ENCODE results near the gene PIH1D1. TPM values are rescaled to one million over a fixed set of nuclear protein-coding genes. Genes with fewer than 3 reads are reported as not detected.

PIH1D1 gene
- total and polyA plus RNA-seq, 4 donors = 56.6 to 96.3 (median 76.5) TPM

GRCh38 chr19:49458567-49458903 is 6.9 kb upstream of the PIH1D1 start:
- DNase-seq (ENCODE audit: low read depth in 4 of 6, low spot score in 6 of 6) = no peak
- H3K9me3 ChIP-seq (ENCODE audit: control insufficient read depth, insufficient read depth, low read length) = no peaks in the 10 kb centered on the region
- H3K4me1 ChIP-seq (ENCODE audit: control insufficient read depth, insufficient read depth, low read length) = peaks cover 10% of the 10 kb centered on the region
- no peaks in the 10 kb centered on the region for H3K27me3 ChIP-seq (ENCODE audit: control insufficient read depth, insufficient read depth, low read length)
- 100% methylated on average over 1 of the region's 5 CpGs for WGBS (ENCODE audit: insufficient coverage)
- peaks cover 35% of the 10 kb centered on the region for H3K36me3 ChIP-seq (ENCODE audit: control insufficient read depth, insufficient read depth, low read length)
- no peak overlapping the region for H3K4me3 ChIP-seq (ENCODE audit: low read depth, low read length)
- H3K27ac ChIP-seq (ENCODE audit: low read depth, low read length) = no peak overlapping the region

- Histone ChIP-seq H3K9me3 (ENCODE audit: control insufficient read depth, insufficient read depth, low read length) (no peaks in the 10 kb centered on the region), H3K4me3 (ENCODE audit: low read depth, low read length) (no peak overlapping the region), H3K27ac (ENCODE audit: low read depth, low read length) (no peak overlapping the region), H3K27me3 (ENCODE audit: control insufficient read depth, insufficient read depth, low read length) (no peaks in the 10 kb centered on the region), H3K36me3 (ENCODE audit: control insufficient read depth, insufficient read depth, low read length) (peaks cover 20% of the 10 kb centered on the region), H3K4me1 (ENCODE audit: control insufficient read depth, insufficient read depth, low read length) (peaks cover 22% of the 10 kb centered on the region)
- WGBS (ENCODE audit: insufficient coverage) = 83% methylated on average over 3 of the region's 5 CpGs
- no peak for DNase-seq (ENCODE audit: low read depth in 4 of 6, low spot score in 6 of 6)
Measured at GRCh38 chr19:49456326-49456725, 4.7 kb upstream of the PIH1D1 start.

- peaks cover 26% of the 10 kb centered on the region for H3K4me1 ChIP-seq (ENCODE audit: control insufficient read depth, insufficient read depth, low read length)
- DNase-seq (ENCODE audit: low read depth in 4 of 6, low spot score in 6 of 6) = no peak
- H3K9me3 ChIP-seq (ENCODE audit: control insufficient read depth, insufficient read depth, low read length) = no peaks in the 10 kb centered on the region
- peaks cover 18% of the 10 kb centered on the region for H3K36me3 ChIP-seq (ENCODE audit: control insufficient read depth, insufficient read depth, low read length)
- H3K4me3 ChIP-seq (ENCODE audit: low read depth, low read length) = no peak overlapping the region
- 71% methylated on average over 1 of the region's 5 CpGs for WGBS (ENCODE audit: insufficient coverage)
- H3K27ac ChIP-seq (ENCODE audit: low read depth, low read length) = no peak overlapping the region
- no peaks in the 10 kb centered on the region for H3K27me3 ChIP-seq (ENCODE audit: control insufficient read depth, insufficient read depth, low read length)
Measured at GRCh38 chr19:49455773-49456172, 4.2 kb upstream of the PIH1D1 start.

GRCh38 chr19:49453757-49454240 is 2.2 kb upstream of the PIH1D1 start:
- no peak for DNase-seq (ENCODE audit: low read depth in 4 of 6, low spot score in 6 of 6)
- WGBS (ENCODE audit: insufficient coverage) = 57% methylated on average over 5 of the region's 10 CpGs

GRCh38 chr19:49453013-49453756 is 1.6 kb upstream of the PIH1D1 start, which contains the start of gene ALDH16A1:
ALDH16A1 (plus strand) TSS chr19:49453225; CDS start chr19:49453332, 107 bp downstream.
- Histone ChIP-seq H3K4me1 (ENCODE audit: control insufficient read depth, insufficient read depth, low read length) (peaks cover 36% of the 10 kb centered on the region), H3K4me3 (ENCODE audit: low read depth, low read length) (peak within 1 kb of the TSS; percentile 89), H3K36me3 (ENCODE audit: control insufficient read depth, insufficient read depth, low read length) (peaks cover 18% of the 10 kb centered on the region), H3K27me3 (ENCODE audit: control insufficient read depth, insufficient read depth, low read length) (no peaks in the 10 kb centered on the region), H3K27ac (ENCODE audit: low read depth, low read length) (peak within 1 kb of the TSS; percentile 100), H3K9me3 (ENCODE audit: control insufficient read depth, insufficient read depth, low read length) (no peaks in the 10 kb centered on the region)
- DNase-seq (ENCODE audit: low read depth in 4 of 6, low spot score in 6 of 6) = peak; percentile 93 to 99 (median 97)
- 0% methylated on average over 66 of the region's 66 CpGs for WGBS (ENCODE audit: insufficient coverage)

More at GRCh38 chr19:49453757-49454240, 2.2 kb upstream of the PIH1D1 start:
- peaks cover 36% of the 10 kb centered on the region for H3K4me1 ChIP-seq (ENCODE audit: control insufficient read depth, insufficient read depth, low read length)
- peaks cover 16% of the 10 kb centered on the region for H3K36me3 ChIP-seq (ENCODE audit: control insufficient read depth, insufficient read depth, low read length)
- H3K4me3 ChIP-seq (ENCODE audit: low read depth, low read length) = peak overlapping the region; percentile 89
- peak overlapping the region; percentile 100 for H3K27ac ChIP-seq (ENCODE audit: low read depth, low read length)
- no peaks in the 10 kb centered on the region for H3K27me3 ChIP-seq (ENCODE audit: control insufficient read depth, insufficient read depth, low read length)
- H3K9me3 ChIP-seq (ENCODE audit: control insufficient read depth, insufficient read depth, low read length) = no peaks in the 10 kb centered on the region

GRCh38 chr19:49450405-49450804 is 1.2 kb downstream of the PIH1D1 start:
- no peak for DNase-seq (ENCODE audit: low read depth in 4 of 6, low spot score in 6 of 6)
- Histone ChIP-seq H3K27me3 (ENCODE audit: control insufficient read depth, insufficient read depth, low read length) (no peaks in the 10 kb centered on the region), H3K27ac (ENCODE audit: low read depth, low read length) (no peak overlapping the region), H3K36me3 (ENCODE audit: control insufficient read depth, insufficient read depth, low read length) (peaks cover 41% of the 10 kb centered on the region), H3K4me1 (ENCODE audit: control insufficient read depth, insufficient read depth, low read length) (peaks cover 36% of the 10 kb centered on the region), H3K9me3 (ENCODE audit: control insufficient read depth, insufficient read depth, low read length) (no peaks in the 10 kb centered on the region), H3K4me3 (ENCODE audit: low read depth, low read length) (no peak overlapping the region)
- 93% methylated on average over 4 of the region's 7 CpGs for WGBS (ENCODE audit: insufficient coverage)

- Histone ChIP-seq H3K27ac (ENCODE audit: low read depth, low read length) (no peak overlapping the region), H3K9me3 (ENCODE audit: control insufficient read depth, insufficient read depth, low read length) (no peaks in the 10 kb centered on the region), H3K36me3 (ENCODE audit: control insufficient read depth, insufficient read depth, low read length) (peaks cover 42% of the 10 kb centered on the region), H3K27me3 (ENCODE audit: control insufficient read depth, insufficient read depth, low read length) (no peaks in the 10 kb centered on the region), H3K4me1 (ENCODE audit: control insufficient read depth, insufficient read depth, low read length) (peaks cover 29% of the 10 kb centered on the region), H3K4me3 (ENCODE audit: low read depth, low read length) (no peak overlapping the region)
- no peak for DNase-seq (ENCODE audit: low read depth in 4 of 6, low spot score in 6 of 6)
- 95% methylated on average over 4 of the region's 6 CpGs for WGBS (ENCODE audit: insufficient coverage)
Measured at GRCh38 chr19:49448432-49448786, 3.2 kb downstream of the PIH1D1 start.

GRCh38 chr19:49447485-49448431 is 3.9 kb downstream of the PIH1D1 start:
- H3K4me1 ChIP-seq (ENCODE audit: control insufficient read depth, insufficient read depth, low read length) = peaks cover 32% of the 10 kb centered on the region
- 53% methylated on average over 29 of the region's 32 CpGs for WGBS (ENCODE audit: insufficient coverage)
- H3K27ac ChIP-seq (ENCODE audit: low read depth, low read length) = no peak overlapping the region
- DNase-seq (ENCODE audit: low read depth in 4 of 6, low spot score in 6 of 6) = no peak
- H3K9me3 ChIP-seq (ENCODE audit: control insufficient read depth, insufficient read depth, low read length) = no peaks in the 10 kb centered on the region
- peaks cover 2% of the 10 kb centered on the region for H3K27me3 ChIP-seq (ENCODE audit: control insufficient read depth, insufficient read depth, low read length)
- peaks cover 42% of the 10 kb centered on the region for H3K36me3 ChIP-seq (ENCODE audit: control insufficient read depth, insufficient read depth, low read length)
- no peak overlapping the region for H3K4me3 ChIP-seq (ENCODE audit: low read depth, low read length)

- H3K36me3 ChIP-seq (ENCODE audit: control insufficient read depth, insufficient read depth, low read length) = peaks cover 42% of the 10 kb centered on the region
- no peaks in the 10 kb centered on the region for H3K9me3 ChIP-seq (ENCODE audit: control insufficient read depth, insufficient read depth, low read length)
- 80% methylated on average over 3 of the region's 3 CpGs for WGBS (ENCODE audit: insufficient coverage)
- no peak overlapping the region for H3K27ac ChIP-seq (ENCODE audit: low read depth, low read length)
- no peak for DNase-seq (ENCODE audit: low read depth in 4 of 6, low spot score in 6 of 6)
- no peak overlapping the region for H3K4me3 ChIP-seq (ENCODE audit: low read depth, low read length)
- H3K4me1 ChIP-seq (ENCODE audit: control insufficient read depth, insufficient read depth, low read length) = peaks cover 34% of the 10 kb centered on the region
- peaks cover 20% of the 10 kb centered on the region for H3K27me3 ChIP-seq (ENCODE audit: control insufficient read depth, insufficient read depth, low read length)
Measured at GRCh38 chr19:49445997-49446396, 5.6 kb downstream of the PIH1D1 start.
